K562 (cell line): Measurements from ENCODE around the gene ALK.

ENCODE experiments used
- SMARCE1 ChIP-seq: fragments of 450-650 bp; IDR thresholded peaks from 2 replicates; pipeline ENCODE4 v1.7.1; 2016; ENCODE audit warnings: mild to moderate bottlenecking
- ZNF707 ChIP-seq: fragments of 250-450 bp; sonication (Bioruptor Pico); conservative IDR thresholded peaks from 2 replicates; pipeline ENCODE4 v1.8.0; 2022; ENCODE audit warnings: inconsistent platforms, mild to moderate bottlenecking, moderate library complexity
- TF ChIP-seq, protein P1 (sequence below): IDR thresholded peaks from 2 replicates; pipeline ENCODE4 v1.6.1; 2012; ENCODE audit warnings: low read depth, low read length, improper control_type of control experiment, borderline replicate concordance
- TF ChIP-seq, protein P2 (sequence below): fragments of 250-450 bp; sonication (Bioruptor Pico); IDR thresholded peaks from 2 replicates; pipeline ENCODE4 v1.5.0; 2021
- TF ChIP-seq, protein P3 (sequence below): fragments of 450-650 bp; formaldehyde crosslinking; IDR thresholded peaks from 2 replicates; pipeline ENCODE4 v1.4.0; 2022; ENCODE audit warnings: mild to moderate bottlenecking, moderate library complexity
- TF ChIP-seq, protein P4 (sequence below): fragments of 450-650 bp; formaldehyde crosslinking; IDR thresholded peaks from 2 replicates; pipeline ENCODE4 v1.4.0; 2020; ENCODE audit warnings: mild to moderate bottlenecking, moderate library complexity
- TF ChIP-seq, protein P5 (sequence below): fragments of 450-650 bp; IDR thresholded peaks from 2 replicates; pipeline ENCODE4 v1.6.1; 2016; ENCODE audit warnings: antibody characterized with exemption
- TF ChIP-seq, protein P6 (sequence below), 2 experiments: fragments of 450-650 bp in 1 of 2; sonication (generic) in 1 of 2; formaldehyde crosslinking in 1 of 2; IDR thresholded peaks in 1 of 2; conservative IDR thresholded peaks in 1 of 2; 2 replicates each; pipeline versions ENCODE4 v1.6.1 to v1.8.1; 2016 to 2023; ENCODE audit warnings: mild to moderate bottlenecking in 2 of 2, moderate library complexity in 2 of 2, inconsistent platforms in 1 of 2, missing genetic modification reagents in 1 of 2

DNA sequence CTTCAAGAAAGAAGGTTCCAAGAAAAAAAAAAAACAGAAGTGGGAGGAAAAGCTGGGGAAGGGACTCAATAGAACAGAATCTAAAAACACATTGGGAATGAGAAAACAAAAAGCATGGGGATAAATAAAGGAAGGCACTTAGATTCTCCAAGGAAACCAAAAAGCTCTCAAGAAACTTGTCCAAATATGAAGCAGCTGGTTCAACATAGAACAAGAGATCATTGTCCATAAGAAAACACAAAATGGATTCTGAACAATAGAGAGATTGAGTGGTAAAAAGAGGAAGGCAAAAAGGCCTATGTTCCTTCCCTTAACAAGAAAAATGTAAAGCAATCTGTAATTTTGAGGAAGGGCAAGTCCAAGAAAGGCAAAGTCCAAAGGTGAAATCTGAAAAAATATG lies 32.9 kb upstream of the ALK start:
- TF ChIP-seq, protein P1, sequence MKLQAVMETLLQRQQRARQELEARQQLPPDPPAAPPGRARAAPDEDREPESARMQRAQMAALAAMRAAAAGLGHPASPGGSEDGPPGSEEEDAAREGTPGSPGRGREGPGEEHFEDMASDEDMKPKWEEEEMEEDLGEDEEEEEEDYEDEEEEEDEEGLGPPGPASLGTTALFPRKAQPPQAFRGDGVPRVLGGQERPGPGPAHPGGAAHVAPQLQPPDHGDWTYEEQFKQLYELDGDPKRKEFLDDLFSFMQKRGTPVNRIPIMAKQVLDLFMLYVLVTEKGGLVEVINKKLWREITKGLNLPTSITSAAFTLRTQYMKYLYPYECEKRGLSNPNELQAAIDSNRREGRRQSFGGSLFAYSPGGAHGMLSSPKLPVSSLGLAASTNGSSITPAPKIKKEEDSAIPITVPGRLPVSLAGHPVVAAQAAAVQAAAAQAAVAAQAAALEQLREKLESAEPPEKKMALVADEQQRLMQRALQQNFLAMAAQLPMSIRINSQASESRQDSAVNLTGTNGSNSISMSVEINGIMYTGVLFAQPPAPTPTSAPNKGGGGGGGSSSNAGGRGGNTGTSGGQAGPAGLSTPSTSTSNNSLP, result no peak
- TF ChIP-seq SMARCE1 (no peak), ZNF707 (CRISPR knock-in tag) (no peak)
- TF ChIP-seq, protein P2, sequence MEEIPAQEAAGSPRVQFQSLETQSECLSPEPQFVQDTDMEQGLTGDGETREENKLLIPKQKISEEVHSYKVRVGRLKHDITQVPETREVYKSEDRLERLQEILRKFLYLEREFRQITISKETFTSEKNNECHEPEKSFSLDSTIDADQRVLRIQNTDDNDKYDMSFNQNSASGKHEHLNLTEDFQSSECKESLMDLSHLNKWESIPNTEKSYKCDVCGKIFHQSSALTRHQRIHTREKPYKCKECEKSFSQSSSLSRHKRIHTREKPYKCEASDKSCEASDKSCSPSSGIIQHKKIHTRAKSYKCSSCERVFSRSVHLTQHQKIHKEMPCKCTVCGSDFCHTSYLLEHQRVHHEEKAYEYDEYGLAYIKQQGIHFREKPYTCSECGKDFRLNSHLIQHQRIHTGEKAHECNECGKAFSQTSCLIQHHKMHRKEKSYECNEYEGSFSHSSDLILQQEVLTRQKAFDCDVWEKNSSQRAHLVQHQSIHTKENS (CRISPR knock-in tag), result no peak
- TF ChIP-seq, protein P3, sequence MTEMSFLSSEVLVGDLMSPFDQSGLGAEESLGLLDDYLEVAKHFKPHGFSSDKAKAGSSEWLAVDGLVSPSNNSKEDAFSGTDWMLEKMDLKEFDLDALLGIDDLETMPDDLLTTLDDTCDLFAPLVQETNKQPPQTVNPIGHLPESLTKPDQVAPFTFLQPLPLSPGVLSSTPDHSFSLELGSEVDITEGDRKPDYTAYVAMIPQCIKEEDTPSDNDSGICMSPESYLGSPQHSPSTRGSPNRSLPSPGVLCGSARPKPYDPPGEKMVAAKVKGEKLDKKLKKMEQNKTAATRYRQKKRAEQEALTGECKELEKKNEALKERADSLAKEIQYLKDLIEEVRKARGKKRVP (CRISPR knock-in tag), result no peak
- TF ChIP-seq, protein P4, sequence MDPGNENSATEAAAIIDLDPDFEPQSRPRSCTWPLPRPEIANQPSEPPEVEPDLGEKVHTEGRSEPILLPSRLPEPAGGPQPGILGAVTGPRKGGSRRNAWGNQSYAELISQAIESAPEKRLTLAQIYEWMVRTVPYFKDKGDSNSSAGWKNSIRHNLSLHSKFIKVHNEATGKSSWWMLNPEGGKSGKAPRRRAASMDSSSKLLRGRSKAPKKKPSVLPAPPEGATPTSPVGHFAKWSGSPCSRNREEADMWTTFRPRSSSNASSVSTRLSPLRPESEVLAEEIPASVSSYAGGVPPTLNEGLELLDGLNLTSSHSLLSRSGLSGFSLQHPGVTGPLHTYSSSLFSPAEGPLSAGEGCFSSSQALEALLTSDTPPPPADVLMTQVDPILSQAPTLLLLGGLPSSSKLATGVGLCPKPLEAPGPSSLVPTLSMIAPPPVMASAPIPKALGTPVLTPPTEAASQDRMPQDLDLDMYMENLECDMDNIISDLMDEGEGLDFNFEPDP (CRISPR knock-in tag), result no peak
- TF ChIP-seq, protein P5, sequence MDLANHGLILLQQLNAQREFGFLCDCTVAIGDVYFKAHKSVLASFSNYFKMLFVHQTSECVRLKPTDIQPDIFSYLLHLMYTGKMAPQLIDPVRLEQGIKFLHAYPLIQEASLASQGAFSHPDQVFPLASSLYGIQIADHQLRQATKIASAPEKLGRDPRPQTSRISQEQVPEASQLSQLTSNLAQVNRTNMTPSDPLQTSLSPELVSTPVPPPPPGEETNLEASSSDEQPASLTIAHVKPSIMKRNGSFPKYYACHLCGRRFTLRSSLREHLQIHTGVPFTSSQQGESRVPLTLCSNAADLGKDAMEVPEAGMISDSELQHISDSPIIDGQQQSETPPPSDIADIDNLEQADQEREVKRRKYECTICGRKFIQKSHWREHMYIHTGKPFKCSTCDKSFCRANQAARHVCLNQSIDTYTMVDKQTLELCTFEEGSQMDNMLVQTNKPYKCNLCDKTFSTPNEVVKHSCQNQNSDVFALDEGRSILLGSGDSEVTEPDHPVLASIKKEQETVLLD, result no peak
- TF ChIP-seq, protein P6, sequence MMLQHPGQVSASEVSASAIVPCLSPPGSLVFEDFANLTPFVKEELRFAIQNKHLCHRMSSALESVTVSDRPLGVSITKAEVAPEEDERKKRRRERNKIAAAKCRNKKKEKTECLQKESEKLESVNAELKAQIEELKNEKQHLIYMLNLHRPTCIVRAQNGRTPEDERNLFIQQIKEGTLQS (IDR thresholded peaks at IDR 0.05), result no peak
- TF ChIP-seq, protein P6 (CRISPR knock-in tag; conservative IDR thresholded peaks at IDR 0.05), result no peak
